BJ (cell line): ENCODE measurements around the gene THOC2. TPM values are rescaled to one million over a fixed set of nuclear protein-coding genes. Genes with fewer than 3 reads are reported as not detected.

ENCODE experiments used
- CTCF ChIA-PET: fragments of 350-600 bp; formaldehyde crosslinking; extraction: SDS; loops from one replicate; lab custom pipeline; 2021; ENCODE audit warnings: antibody characterized with exemption, inconsistent platforms; lab: Yijun Ruan, JAX
- POLR2A ChIA-PET: fragments of 300-600 bp; sonication (Branson Sonifier 250); formaldehyde crosslinking; extraction: SDS; loops from one replicate; lab custom pipeline; 2021; ENCODE audit warnings: antibody characterized with exemption; lab: Charles Lee
- DNase-seq: peaks from one replicate; pipeline ENCODE4 v3.0.0-alpha.2; 2011; ENCODE audit warnings: low read depth
- H3K27me3 ChIP-seq: 2 replicates; pipeline ENCODE4 v1.6.0; 2011; ENCODE audit warnings: low read length; ENCODE audit not compliant: control insufficient read depth, insufficient read depth
- H3K36me3 ChIP-seq: 2 replicates; pipeline ENCODE4 v1.5.1; 2011; ENCODE audit warnings: low read length; ENCODE audit not compliant: control insufficient read depth, insufficient read depth
- H3K4me3 ChIP-seq: 2 replicates; pipeline ENCODE4 v1.5.1; 2011; ENCODE audit warnings: low read depth, mild to moderate bottlenecking, control low read depth, low read length
- CTCF ChIP-seq: IDR thresholded peaks from 2 replicates; pipeline ENCODE4 v1.5.1; 2011; ENCODE audit warnings: low read depth, mild to moderate bottlenecking, control low read depth, inconsistent platforms, low read length, moderate library complexity; ENCODE audit not compliant: insufficient read depth
- polyA plus RNA-seq: library from polyadenylated mRNA; depleted of rRNA; stranded (reverse); fragments of >200 nt; gene quantifications from 2 replicates; pipeline ENCODE4 v1.2.3, GENCODE V29; 2011; rRNA removed
- small RNA-seq: library from RNA; depleted of rRNA; stranded (forward); fragments of <200 nt; gene quantifications from one replicate; pipeline ENCODE3, GENCODE V24; 2012; ENCODE audit warnings: low replicate concordance, low read depth; ENCODE audit not compliant: insufficient read length

Gene THOC2
- polyA plus RNA-seq, 1 experiment, result 23.8 TPM

GRCh38 chrX:123562342-123563146 is 170.3 kb downstream of the THOC2 start:
- TF ChIP-seq CTCF, result no peak
- no peaks in the 10 kb centered on the region for H3K27me3 ChIP-seq
- DNase-seq, result no peak
- H3K4me3 ChIP-seq, result no peak overlapping the region
- ChIA-PET CTCF (no interaction called here), POLR2A (no interaction called here)
- no peaks in the 10 kb centered on the region for H3K36me3 ChIP-seq

GRCh38 chrX:123561439-123562215 is 171.2 kb downstream of the THOC2 start:
- H3K36me3 ChIP-seq, result no peaks in the 10 kb centered on the region
- ChIA-PET POLR2A (no interaction called here), CTCF (no interaction called here)
- TF ChIP-seq CTCF, result no peak
- no peaks in the 10 kb centered on the region for H3K27me3 ChIP-seq
- no peak overlapping the region for H3K4me3 ChIP-seq
- DNase-seq, result no peak

- Histone ChIP-seq H3K27me3 (no peaks in the 10 kb centered on the region), H3K4me3 (no peak overlapping the region), H3K36me3 (no peaks in the 10 kb centered on the region)
- TF ChIP-seq CTCF, result no peak
- ChIA-PET POLR2A (no interaction called here), CTCF (no interaction called here)
- DNase-seq, result no peak
These were observed 182.0 kb downstream of the THOC2 start for GRCh38 chrX:123550829-123551228.

Small RNA genes within 50 kb of the gene (small RNA-seq; reads per million reads assigned to genes)
- gene AL030996.1 (not detected), gene RNU7-69P (not detected)

Other genes with a start within 250 kb of the THOC2 start
- 12.5 and 18.6 TPM in 2 replicates for gene XIAP, start 127.0 kb upstream of the THOC2 start, polyA plus RNA-seq
- 15.7 and 34.1 TPM in 2 replicates for gene STAG2, start 228.7 kb upstream of the THOC2 start, polyA plus RNA-seq